G401 (cell line): ENCODE measurements around the gene P2RY6. TPM values are rescaled to one million over a fixed set of nuclear protein-coding genes. Genes with fewer than 3 reads are reported as not detected.

ENCODE experiments used
- DNase-seq: peaks from one replicate; pipeline ENCODE4 v3.0.0-alpha.2; 2015; ENCODE audit warnings: low spot score
- in situ Hi-C: cut with HindIII; loops from 2 replicates; pipeline ENCODE4 v1.10.0; 2016; ENCODE audit warnings: low sequenced_read_pairs, mixed read lengths
- total RNA-seq: library from RNA; depleted of rRNA; stranded (reverse); fragments of >200 nt; shearing (Covaris generic); gene quantifications from 2 replicates; pipeline ENCODE4 v1.2.3, GENCODE V29; 2014

Gene P2RY6
- total RNA-seq, 1 experiment from 2014 or later, result not detected

DNA sequence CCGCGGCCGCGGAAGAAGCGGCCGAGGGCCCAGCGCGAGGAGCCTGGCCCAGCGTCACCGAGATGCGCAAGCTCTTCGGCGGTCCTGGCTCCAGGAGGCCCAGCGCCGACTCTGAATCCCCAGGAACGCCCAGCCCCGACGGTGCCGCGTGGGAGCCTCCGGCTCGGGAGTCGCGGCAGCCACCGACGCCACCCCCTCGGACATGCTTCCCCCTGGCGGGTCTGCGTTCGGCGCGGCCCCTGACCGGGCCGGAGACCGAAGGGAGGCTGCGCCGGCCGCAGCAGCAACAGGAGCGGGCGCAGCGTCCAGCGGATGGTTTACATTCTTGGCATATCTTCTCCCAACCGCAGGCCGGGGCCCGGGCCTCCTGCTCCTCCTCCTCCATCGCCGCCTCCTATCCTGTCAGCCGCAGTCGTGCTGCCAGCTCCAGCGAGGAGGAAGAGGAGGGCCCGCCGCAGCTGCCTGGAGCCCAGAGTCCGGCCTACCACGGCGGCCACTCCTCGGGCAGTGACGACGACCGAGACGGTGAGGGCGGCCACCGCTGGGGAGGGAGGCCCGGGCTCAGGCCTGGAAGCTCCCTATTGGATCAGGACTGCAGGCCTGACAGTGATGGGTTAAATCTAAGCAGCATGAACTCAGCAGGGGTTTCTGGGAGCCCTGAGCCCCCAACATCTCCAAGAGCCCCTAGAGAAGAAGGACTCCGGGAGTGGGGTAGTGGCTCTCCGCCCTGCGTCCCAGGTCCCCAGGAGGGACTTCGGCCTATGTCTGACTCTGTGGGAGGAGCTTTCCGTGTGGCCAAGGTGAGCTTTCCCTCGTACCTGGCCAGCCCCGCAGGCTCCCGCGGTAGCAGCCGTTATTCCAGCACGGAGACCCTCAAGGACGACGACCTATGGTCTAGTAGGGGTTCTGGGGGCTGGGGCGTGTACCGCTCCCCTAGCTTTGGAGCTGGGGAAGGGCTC is 37.1 kb downstream of the P2RY6 start:
- in situ Hi-C loops, result no loop called here
- no peak for DNase-seq

DNA sequence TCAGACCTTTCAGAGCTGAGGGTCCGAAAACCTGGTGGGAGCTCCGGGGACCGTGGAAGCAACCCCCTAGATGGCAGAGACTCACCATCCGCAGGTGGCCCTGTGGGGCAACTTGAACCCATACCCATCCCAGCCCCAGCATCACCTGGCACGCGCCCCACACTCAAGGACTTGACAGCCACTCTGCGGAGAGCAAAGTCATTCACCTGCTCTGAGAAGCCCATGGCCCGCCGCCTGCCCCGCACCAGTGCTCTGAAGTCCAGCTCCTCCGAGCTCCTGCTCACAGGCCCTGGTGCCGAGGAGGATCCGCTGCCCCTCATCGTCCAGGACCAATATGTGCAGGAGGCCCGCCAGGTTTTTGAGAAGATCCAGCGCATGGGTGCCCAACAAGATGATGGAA is 37.9 kb downstream of the P2RY6 start:
- in situ Hi-C loops, result no loop called here
- DNase-seq, result no peak

DNA sequence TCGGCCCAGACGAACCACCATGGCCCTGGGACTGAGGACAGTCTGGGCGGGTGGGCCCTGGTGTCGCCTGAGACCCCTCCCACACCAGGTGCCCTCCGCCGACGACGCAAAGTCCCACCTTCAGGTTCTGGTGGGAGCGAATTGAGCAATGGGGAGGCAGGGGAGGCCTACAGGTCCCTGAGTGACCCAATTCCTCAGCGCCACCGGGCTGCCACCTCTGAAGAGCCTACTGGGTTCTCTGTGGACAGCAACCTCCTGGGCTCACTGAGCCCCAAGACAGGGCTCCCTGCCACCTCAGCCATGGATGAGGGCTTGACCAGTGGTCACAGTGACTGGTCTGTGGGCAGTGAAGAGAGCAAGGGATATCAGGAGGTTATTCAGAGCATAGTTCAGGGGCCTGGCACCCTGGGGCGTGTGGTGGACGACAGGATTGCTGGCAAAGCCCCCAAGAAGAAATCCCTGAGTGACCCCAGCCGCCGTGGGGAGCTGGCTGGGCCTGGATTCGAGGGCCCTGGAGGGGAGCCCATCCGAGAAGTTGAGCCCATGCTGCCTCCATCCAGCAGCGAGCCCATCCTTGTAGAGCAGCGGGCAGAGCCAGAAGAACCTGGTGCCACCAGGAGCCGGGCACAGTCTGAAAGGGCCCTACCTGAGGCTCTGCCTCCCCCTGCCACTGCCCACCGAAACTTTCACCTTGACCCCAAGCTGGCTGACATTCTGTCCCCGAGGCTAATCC is 38.7 kb downstream of the P2RY6 start:
- in situ Hi-C loops, result no loop called here
- DNase-seq, result no peak

DNA sequence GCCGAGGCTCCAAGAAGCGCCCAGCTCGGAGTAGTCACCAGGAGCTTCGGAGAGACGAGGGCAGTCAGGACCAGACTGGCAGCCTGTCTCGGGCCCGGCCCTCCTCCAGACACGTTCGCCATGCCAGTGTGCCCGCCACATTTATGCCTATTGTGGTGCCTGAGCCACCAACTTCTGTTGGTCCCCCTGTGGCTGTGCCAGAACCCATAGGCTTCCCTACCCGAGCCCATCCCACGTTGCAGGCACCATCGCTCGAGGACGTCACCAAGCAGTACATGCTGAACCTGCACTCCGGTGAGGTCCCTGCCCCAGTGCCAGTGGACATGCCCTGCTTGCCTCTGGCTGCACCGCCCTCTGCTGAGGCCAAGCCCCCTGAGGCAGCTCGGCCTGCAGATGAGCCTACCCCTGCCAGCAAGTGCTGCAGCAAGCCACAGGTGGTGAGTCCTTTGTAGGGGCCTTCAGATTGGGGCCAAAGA is 39.3 kb downstream of the P2RY6 start:
- no peak for DNase-seq
- in situ Hi-C loops, result no loop called here

DNA sequence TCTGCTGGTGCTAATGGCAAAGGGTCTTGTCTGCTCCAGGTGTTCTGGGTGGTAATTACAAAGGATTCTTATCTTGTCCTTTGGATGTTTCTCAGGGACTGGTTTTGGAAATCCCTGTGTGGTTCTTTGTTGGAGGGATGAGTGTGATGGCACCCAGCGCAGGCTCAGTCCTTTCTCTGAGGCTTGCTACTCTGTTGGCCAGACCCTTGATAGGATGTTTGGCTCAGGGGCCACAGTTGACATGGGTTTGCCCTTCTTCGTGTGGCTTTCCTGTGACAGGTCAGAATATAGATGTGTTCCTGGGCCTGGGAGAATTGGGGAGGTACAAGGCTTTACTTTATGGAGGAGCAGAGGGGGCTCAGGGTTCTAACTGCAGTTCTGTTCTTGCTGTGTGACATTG is 39.9 kb downstream of the P2RY6 start:
- no peak for DNase-seq
- in situ Hi-C loops, result no loop called here

DNA sequence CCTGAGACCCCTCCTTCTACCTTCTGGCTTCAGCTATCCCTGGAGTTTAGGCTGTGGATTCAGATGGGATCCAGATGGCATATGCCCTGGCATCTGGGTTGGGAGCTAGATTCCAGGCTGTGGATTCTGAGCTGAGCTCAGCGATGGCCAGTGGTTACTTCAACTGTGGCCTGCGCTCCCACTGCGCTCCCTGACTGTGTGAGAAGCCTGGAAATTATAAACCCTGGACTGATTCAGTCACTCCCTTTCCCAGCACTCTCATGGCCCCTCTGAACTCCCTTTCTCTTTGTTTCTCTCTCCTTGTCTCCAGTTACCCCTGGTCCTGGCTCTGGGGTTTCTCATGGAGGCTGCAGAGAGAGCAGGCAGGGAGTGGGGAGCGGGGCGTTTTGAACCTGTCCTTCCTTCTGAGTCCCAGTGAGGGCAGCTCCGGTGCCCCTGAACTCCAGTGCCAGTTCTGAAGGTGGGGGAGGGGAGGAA is 40.8 kb downstream of the P2RY6 start:
- DNase-seq, result no peak
- in situ Hi-C loops, result no loop called here

DNA sequence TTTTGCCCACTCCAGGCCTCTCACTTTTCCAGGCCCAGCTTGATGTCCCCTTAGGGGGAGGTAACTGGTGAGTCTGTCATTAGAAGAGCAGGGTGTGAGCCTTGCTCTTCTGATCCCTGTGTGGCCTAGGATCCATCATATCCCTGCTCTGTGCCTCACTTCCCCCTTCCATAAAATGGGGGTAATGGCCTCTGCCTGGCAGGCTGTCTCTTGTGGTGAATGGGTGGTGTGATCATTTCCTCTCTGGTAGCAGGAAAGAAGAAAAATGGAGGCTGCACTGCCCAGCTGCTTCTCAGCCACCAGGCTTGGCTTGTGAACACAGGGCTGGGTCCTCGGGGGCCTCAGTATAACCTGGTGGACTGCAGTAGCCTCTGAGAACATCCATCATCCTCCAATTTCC is 41.5 kb downstream of the P2RY6 start:
- in situ Hi-C loops, result no loop called here
- DNase-seq, result no peak

DNA sequence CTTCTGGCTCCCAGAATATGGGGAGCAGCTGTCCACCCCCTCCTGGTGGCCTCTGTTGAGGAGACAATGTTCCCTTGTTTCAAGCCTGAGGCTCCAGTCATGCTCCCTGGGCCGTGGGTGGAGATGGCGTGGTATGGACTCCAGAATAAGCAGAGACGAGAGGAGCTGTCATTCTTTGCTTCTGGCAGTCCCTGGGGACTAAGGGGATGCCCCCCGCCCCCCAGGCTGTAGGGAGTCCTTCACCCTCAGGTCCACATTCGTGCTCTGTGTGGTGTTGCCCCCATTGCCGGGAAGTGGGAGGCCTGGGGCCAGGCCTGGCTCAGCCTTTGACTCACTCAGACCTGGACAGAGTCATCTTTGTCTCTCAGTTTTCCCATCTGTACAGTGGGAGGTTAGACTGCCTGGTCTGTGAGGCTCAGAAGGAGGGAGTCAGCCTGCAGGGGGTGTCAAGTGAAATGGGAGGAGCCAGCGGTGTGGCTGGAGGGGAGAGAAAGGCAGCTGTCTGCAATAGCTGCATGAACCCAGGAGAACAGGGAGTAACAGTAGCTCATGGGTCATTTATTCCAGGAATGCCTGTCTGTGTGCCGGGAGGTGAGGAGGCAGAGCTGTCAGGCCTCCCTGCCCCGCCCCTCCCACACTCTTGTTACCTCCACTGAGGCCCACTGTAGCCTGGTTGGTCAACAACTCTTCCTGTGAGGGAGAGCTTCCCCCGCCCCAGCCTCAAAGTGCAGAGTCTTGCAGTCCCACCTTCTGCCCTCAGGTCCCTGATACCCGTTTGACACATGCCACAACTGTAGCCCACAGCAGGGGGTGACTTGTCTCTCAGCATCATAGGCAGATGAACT is 42.2 kb downstream of the P2RY6 start:
- in situ Hi-C loops, result no loop called here
- no peak for DNase-seq

DNA sequence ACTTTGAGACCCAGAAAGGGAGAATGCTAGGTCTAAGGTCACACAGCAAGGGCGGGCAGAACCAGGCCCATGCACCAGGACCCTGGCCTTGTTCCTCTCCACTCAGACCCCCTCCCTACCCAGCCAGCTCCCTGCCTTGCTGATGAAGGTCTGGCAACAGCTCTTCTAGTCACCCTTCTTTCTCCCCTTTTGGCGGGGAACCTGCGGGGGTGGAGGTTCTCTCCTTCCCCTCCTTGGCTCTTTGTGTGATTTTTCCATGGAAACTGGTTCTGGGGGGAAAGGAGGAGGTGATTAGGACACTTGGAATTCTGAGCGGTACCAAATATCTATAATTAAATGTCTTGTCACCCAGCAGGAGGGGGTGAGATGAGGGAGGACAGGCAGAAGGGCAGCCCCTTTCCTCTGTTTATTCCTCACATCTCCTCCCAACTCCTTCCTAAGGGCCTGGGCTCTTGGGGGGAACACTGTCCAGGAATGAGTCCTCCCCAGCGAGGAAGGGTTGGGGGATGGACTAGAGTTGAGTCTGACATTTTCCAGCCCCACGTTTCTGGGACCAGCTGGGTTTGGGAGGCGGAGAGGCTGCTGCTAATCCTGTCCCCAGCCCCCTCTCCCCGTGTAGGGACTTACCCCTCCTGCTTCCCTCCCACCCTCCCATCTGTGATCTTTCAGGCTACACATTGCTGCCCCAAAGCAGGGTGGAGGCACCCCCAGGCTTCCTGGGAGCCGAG is 43.3 kb downstream of the P2RY6 start:
- DNase-seq, result no peak

DNA sequence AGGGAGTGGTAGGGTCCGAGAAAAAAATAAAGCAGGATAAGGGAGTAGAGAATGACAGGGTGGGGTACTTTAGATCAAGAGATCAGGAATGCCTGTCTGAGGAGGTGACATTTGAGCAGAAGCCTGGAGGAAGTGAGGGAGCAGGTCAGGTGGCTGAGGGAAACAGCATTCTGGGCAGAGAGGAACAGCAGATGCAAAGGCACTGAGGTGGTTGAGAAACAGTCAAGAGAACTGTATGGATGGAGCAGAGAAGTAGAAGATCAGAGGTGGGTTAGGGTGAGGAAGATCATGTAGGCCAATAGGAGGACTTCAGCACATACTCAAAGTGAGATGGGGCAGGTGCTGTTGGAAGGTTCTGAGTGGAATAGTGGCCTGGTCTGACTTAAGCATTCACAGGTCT is 44.3 kb downstream of the P2RY6 start:
- DNase-seq, result no peak
- in situ Hi-C loops, result no loop called here

More for the DNA sequence above, 43.3 kb downstream of the P2RY6 start:
- in situ Hi-C loops, result no loop called here

DNA sequence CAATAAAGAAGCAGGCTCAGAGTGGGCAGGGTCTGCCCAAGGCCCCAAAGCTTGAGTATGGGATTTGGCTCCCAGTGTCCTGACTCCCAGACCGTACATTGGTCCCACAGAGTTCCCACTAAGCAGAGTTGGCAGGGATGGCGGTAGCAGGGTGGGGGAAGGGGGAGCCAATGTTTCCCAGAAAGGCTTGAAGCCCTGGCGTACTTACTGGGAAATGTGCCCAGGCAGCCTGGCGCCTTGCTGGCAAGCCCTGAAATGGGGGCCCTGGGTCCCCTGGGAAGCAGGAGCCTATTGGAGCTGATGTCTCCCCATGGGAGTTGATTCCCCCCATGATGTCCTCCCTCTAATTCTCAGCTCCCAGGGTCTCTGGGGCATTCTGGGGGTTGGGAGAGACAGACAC is 45.2 kb downstream of the P2RY6 start:
- in situ Hi-C loops, result no loop called here
- no peak for DNase-seq

DNA sequence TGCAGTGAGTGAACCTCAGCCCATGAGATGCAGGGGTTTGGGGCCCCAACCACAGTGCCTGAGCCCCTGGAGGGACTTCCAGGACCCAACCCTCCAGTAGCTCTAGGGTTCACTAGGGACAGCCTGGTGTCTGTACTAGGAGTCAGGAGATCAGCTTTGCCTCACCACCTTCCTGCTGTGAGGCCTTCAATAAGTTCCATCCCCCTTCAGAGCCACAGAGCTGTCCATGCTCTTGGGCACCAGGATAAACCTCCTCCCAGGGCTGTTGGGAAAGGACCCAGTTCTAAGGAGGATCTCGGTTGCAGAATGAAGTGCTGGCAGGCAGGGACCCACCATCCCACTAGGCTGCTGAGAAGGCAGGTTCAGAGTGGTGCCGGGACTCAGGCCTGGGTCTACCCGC is 45.7 kb downstream of the P2RY6 start:
- in situ Hi-C loops, result no loop called here

DNA sequence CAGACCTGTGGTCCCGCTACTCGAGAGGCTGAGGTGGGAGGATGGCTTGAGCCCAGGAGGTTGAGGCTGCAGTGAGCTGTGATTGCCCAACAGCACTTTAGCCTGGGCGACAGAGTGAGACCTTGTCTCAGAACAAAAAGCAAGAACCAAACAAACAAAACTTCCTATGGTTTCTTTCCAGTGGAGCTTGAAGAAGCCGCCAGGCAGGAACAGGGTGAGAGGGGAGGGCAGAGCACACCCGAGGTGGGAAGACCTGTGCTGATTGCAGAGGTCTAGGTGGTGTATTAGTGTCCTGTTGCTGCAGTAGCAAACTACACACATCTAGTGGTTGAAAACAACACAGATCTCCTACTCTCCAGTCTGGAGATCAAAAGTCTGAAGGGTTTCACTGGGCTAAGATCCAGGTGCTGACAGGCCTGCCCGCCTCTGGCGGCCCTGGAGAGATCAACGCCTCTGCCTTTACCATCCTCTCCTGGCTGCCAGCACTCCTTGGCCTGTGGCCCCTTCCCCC is 46.4 kb downstream of the P2RY6 start:
- in situ Hi-C loops, result no loop called here
- DNase-seq, result no peak

More for the DNA sequence above, 45.7 kb downstream of the P2RY6 start:
- DNase-seq, result no peak

DNA sequence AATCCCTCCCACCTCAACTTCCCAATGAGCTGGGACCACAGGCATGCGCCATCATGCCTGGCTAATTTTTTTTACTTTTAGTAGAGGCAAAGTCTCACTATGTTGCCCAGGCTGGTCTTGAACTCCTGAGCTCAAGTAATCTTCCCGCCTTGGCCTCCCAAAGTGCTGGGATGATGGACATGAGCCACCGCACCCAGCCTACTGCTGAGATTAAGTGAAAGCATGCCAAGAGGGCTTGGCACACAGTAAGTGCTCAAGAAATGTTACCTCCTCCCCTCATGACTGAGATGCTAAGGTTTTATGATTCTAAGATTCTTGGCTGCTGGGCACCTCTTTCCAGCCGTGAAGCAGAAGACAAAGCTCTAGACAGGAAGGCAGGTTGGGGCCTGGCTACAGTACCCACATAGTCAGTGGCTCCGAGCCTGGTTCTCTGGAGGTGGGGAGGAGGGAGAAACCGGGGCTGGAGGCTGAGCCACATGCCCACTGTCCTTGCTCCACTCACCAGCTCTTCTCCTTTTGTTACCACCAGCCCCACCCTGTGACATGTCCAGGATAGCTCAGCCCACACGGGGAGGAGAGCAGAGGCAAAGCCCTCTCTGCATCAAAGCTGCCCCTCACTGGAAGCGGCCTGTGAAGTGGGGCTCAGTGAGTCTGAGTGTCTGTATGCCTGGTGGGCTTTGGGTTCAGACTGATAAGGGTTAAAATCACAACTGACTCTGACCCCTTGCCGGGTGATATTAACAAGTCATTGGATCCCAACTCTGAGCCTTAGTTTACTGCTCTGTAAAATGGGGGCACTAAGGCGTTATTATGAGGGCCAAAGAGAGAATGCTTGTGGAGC is 48.8 kb downstream of the P2RY6 start:
- no peak for DNase-seq

DNA sequence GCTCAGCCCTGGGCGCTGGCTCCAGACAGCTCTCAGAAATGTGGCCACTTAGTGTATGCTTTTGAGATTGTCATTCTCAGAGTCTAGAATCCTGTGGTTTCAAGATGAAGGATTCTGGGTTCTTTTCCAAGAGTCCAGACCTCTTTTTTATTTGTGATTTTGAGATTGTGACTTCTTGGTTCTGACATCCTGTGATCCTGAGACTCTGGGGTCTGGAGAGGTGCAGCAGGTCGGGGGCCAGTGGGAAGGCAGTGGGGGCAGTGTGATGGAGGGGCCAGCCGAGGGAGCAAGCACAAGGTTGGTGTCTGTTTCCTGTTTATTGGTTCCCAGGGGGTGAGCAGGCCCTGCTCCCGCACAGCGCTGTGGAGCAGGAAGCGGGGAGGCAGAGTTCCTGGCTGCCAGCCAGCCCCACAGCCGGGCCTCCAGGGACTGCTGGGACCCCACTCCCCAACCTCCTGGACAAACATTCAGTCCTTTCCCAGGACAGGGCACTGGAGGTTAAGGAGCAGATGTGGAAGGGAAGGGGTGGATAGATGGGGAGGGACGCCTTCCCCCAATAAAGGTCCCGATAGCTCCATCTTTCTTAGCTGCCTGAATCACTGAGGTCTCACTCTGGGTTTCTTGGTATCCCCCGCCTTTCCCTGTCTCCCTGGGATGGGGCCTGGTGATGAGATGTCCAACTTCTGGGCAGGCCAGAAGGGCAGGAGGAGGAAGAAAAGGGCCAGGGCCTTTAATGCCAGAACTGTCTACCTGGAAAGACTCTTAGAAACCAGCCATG is 49.7 kb downstream of the P2RY6 start:
- DNase-seq, result no peak
- in situ Hi-C loops, result no loop called here

More for the DNA sequence above, 48.8 kb downstream of the P2RY6 start:
- in situ Hi-C loops, result no loop called here

DNA sequence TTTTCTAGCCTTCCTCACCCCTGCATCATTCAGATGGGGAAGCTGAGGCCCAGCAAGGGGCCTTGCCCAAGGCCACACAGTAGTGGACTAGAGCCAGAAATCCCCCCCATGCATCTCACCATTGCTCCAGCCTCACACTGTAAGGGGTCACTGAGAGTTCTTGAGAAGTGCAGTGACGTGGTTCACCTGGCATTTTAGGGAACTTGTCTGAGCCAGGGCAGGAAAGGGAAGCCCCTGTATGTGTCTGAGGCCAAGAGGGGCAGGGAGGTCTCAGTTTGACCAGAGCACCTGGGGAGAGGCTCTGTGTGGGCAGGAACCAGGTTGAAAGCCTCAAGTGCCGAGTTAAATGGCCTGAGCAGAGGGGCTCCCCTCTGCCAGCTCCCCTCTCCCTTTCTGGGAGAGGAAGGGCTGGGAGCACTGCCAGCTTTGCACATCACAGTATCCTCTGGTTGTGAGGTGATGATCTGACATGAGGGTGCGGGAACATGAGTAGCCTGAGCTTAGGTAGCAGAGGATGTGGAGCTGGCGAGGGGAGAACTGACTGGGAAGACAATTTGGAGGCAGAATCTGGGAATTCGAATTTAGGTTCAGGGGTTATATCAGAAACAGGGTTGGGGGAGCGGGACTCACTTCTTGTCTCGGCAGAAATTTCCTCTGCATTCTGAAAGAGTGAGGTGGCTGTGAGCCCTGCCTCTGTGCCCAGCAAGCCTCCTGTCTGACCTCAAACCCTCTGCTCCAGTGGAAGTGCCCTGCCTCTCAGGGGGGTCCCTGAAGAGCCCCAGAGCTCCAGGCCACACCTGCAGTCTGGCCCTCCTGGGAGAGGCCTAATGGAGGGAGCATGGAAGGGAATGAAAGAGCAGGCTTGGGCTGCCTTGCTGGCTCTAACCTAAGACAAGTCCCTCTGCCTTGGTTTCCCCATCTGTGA is 50.5 kb downstream of the P2RY6 start:
- in situ Hi-C loops, result no loop called here
- DNase-seq, result no peak
